Fibroblast of the conjunctiva (primary cell): ENCODE results near the gene LSAMP.

Experiments used
- DNase-seq: peaks from one replicate; pipeline ENCODE4 v3.0.0-alpha.2; 2010; ENCODE audit warnings: low read depth

Gene LSAMP

DNA sequence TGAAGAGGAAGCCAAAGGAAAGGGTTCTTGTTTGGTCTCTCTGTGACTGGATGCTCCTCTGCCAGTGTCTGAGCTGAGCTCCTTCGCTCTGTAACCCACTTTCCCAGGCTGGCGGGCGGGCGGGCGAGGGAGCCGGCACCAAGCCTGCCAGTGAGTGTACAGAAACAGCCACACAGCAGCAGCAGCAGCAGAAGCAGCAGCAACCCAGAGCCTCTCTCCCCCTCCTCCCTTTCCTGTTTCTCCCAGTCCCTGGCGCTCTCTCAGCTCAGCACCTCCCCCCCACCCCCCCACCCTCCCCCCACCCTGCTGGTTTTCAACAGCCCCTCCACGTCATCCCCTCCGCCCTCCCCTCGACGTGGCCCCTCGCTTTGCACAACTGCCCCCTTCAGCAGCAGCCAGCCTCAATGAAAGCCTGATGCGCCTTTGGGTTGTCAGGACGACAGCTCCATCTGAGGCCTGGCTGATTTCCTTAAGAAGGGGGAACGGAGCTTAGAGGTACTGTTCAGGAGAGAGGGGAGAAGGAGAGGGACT is at the start of gene LSAMP:
Gene LSAMP (minus strand): TSS at position 177 of the 531 bp plus-strand sequence.
- DNase-seq, result no peak

DNA sequence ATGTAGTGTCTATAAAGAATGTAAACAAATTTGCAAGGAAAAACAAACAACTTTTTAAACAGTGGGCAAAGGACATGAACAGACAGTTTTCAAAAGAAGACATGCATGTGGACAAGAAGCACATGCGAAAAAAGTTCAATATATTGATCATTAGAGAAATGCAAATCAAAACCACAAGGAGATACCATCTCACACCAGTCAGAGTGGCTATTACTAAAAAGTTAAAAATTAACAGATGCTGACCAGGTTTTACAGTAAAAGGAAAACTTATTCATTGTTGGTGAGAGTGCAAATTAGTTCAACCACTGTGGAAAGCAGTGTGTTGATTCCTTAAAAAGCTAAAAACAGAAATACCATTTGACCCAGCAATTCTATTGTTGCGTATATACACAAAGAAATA is 47.1 kb upstream of the LSAMP start:
- DNase-seq, result no peak

DNA sequence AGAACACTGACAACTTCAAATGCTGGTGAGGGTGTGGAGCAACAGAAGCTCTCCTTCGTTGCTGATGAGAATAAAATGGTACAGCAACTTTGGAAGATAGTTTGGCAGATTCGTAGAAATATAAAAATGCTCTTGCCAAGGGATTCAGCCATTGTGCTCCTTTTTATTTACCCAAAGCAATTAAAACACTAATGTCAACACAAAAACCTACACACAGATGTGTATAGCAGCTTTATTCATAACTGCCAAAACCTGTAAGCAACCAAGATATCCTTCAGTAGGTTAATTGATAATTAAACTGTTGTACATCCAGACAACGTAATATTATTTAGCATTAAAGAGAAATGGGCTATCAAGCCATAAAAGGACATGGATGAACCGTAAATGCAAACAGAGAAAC is 37.8 kb upstream of the LSAMP start:
- no peak for DNase-seq

- no peak for DNase-seq
Measured at GRCh38 chr3:116476691-116477090, 31.4 kb upstream of the LSAMP start.

- no peak for DNase-seq
Measured at GRCh38 chr3:116474801-116475200, 29.5 kb upstream of the LSAMP start.

GRCh38 chr3:116474032-116474780 is 28.9 kb upstream of the LSAMP start:
- DNase-seq, result no peak

- DNase-seq, result no peak
Measured at GRCh38 chr3:116473602-116474001, 28.3 kb upstream of the LSAMP start.

DNA sequence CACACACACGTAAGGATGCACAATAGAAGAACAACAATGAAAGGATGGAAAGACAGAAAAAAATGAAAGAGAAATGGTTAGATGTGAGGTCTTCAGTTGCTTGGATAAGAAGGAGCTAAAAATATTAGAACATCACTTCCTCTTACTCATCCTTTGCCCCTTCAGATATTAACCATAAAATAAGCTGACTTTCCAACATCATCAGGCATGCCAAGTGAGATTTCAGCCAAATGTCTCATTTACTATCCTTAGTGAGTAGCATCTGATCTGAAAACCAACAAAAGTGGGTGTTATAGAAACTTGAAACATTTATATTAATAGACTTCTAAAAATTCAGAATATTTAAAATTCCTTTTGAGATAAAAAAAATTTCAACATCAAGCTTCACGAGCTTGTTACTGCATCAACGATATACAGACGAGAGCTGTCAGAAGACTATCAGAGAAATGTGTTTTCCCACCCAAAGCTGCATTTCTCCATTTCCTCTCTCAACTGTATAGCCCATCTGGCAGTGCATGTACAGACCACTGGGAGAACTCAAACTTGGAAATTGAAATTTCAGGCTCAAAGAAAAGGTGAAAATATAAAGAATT is 25.4 kb upstream of the LSAMP start:
- DNase-seq, result no peak

DNA sequence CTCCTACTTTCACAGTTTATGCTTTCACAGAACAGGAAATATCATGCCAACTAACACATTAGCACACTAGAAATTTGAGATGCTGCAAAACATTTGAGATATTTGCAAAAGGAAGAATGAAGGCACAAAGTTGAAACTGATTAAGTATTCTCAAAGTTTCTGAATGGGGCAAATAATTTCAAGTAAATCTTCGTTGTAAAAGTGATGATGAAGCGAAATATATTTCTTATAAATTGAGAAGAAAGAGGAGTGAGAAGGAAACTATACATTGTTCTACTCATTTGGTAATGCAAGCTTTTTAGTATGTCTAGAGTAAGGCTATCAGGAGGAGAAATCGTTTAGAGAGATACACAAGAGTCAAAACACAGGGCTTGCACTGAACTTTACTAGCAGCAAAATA is 24.3 kb upstream of the LSAMP start:
- DNase-seq, result no peak

DNA sequence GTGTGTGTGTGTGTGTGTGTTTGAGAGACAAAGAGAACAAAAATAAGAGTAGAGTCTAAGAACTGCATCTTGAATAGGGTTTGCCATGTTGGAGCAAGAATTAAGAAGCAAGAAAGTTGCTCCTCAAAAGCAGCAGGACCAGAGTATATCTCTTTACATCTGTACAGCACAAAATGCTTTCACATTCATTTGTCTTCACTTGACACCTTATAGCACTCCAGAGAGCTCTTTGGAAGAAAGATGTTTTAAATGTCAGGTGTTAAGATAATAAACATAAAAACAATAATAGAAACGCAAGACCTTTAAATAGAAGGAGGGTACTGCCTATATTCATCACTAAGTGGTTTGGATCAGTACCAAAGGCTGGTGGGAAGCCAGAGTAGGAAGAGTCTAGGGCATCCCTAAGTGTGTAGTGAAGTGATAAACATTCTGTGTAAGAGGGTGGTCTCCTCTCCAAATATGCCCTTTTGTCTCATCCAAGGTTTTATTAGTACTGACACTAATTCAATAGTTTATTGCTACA is 19.1 kb upstream of the LSAMP start:
- DNase-seq, result no peak

GRCh38 chr3:116453666-116454346 is 8.5 kb upstream of the LSAMP start:
- no peak for DNase-seq

- DNase-seq, result no peak
Measured at GRCh38 chr3:116449546-116450350, 4.5 kb upstream of the LSAMP start.

GRCh38 chr3:116445990-116446389 is 703 bp upstream of the LSAMP start:
- no peak for DNase-seq

DNA sequence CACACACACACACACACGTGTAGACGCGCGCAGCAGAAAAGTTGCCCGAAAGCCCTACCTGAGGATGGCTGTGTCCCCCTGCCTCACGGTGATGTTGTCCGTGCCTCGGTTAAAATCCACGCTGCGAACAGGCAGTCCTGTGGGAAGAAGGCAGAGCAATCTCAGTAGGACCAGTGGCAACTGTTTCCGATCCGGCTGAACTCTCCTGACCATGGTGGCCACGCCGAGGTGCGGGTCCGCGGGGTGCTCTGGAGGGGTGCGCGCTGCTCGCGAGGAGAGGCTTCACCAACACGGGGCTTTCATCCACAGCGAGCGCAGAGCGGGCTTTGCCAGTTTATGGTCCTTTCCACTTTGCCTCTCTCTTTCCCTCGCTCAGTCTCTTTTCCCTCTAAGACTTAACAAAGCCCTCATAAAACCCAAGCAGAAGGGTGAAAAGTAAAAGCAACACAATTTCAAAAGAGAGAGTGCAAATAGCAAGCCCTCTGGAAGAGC is 422 bp downstream of the LSAMP start:
- DNase-seq, result no peak

- no peak for DNase-seq
Measured at GRCh38 chr3:116444115-116444747, 1.1 kb downstream of the LSAMP start.

- no peak for DNase-seq
Measured at GRCh38 chr3:116443191-116443661, 2.1 kb downstream of the LSAMP start.

- DNase-seq, result no peak
Measured at GRCh38 chr3:116442331-116443021, 2.8 kb downstream of the LSAMP start.

DNA sequence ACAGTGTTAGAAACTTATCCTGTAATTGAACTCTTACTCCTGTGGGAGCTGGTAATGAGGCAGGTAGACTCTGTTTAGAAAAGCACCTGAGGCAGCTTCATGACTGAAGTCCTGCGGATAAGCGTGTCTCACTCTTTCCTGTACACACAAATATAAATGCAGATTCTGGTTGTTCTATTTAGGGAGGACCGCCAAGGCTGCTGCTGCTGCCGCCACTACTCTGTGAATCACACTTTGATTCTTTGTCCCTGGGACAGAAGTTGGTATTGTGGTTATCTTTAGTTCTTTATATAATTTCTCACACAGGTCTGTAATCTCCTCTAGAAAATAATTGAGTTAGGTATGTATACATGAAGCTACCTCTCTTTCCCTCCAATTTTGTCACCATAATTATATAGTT is 3.6 kb downstream of the LSAMP start:
- DNase-seq, result no peak

DNA sequence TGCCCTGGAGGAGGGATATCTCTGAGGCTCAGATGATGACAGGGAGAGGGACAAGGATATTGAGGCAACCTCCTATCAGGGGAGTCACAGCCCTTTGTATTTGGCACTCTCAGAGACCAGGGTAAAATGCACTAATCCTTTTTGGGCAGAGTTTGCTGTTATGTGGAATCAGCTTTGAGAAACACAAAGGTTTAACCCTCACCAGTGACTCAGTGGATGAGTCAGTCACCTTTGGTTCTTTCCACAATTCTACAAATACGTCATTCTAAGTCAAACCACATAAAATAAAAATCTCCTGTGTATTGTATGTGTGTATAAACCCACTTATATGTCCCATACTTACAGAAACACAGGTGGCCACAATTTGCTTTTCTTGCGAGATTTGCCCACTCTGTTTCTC is 5.1 kb downstream of the LSAMP start:
- peak; percentile 35 for DNase-seq

DNA sequence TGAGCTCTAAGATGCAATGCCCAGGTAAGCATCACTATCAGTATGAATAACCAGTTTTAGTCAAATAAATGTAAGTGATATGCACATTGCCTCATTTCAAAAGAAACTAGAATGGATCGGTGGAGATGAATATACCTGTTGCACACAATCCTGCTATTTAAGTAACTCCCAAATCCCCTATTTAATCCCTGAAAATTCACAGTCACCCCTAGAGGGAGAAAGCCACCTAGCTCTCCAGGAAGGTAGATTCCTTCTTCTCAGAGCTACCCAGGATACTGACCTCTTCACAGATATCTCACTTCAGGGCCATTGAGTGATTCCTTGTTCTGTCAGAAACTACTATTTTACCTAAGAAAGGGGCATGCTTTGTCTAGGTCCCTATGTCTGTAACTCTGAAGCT is 11.7 kb downstream of the LSAMP start:
- DNase-seq, result no peak

GRCh38 chr3:116432795-116433194 is 12.5 kb downstream of the LSAMP start:
- no peak for DNase-seq
